ENCODE data around the gene SAG.
A peak's percentile ranks its signal among the peaks of the same experiment; 100 is the strongest.
"Not testable (repeated sequence)": the region's sequence is repeated elsewhere in the genome, so short reads cannot be mapped to it uniquely, and the experiment has no call there.

SAG gene

GRCh38 chr2:233331536-233331935 lies 23.9 kb downstream of the SAG start:
- peak overlapping the region; percentile 60 for H3K4me3 ChIP-seq (ENCODE audit: low read length)
- H3K4me1 ChIP-seq (ENCODE audit: low read length): peaks cover 13% of the 10 kb centered on the region
- no peaks in the 10 kb centered on the region for H3K79me2 ChIP-seq (ENCODE audit: low read length)
- peak overlapping the region; percentile 32 for H3K27ac ChIP-seq (ENCODE audit: low read length)
- no peaks in the 10 kb centered on the region for H3K9me3 ChIP-seq (ENCODE audit: insufficient read depth, low read length)
- H2AFZ ChIP-seq (ENCODE audit: low read depth, low read length): peak overlapping the region; percentile 97
- no peak for TF ChIP-seq CTCF (IDR thresholded peaks at IDR 0.05; ENCODE audit: low read depth, low read length)
- no peak for TF ChIP-seq EZH2phosphoT487 (IDR thresholded peaks at IDR 0.05; ENCODE audit: low read depth)
- no peaks in the 10 kb centered on the region for H4K20me1 ChIP-seq (ENCODE audit: insufficient read depth, low read length)
- peak overlapping the region; percentile 2; the same call in 1 of the 2 replicates for H3K9ac ChIP-seq (ENCODE audit: low read length)
- H3K4me2 ChIP-seq (ENCODE audit: low read length): peak overlapping the region; percentile 82
- H3K36me3 ChIP-seq (replicated peaks; ENCODE audit: low read depth, low read length): no peaks in the 10 kb centered on the region
- no peaks in the 10 kb centered on the region for H3K27me3 ChIP-seq (ENCODE audit: low read depth, low read length)

GRCh38 chr2:233332125-233332524 lies 24.5 kb downstream of the SAG start:
- Histone ChIP-seq H3K4me1 (ENCODE audit: low read length) (peaks cover 13% of the 10 kb centered on the region), H3K9me3 (ENCODE audit: insufficient read depth, low read length) (no peaks in the 10 kb centered on the region), H3K4me3 (ENCODE audit: low read length) (peak overlapping the region; percentile 60; the same call in 1 of the 2 replicates), H3K4me2 (ENCODE audit: low read length) (peak overlapping the region; percentile 82), H4K20me1 (ENCODE audit: insufficient read depth, low read length) (no peaks in the 10 kb centered on the region), H3K9ac (ENCODE audit: low read length) (no peak overlapping the region), H3K79me2 (ENCODE audit: low read length) (no peaks in the 10 kb centered on the region), H2AFZ (ENCODE audit: low read depth, low read length) (peak overlapping the region; percentile 97), H3K36me3 (replicated peaks; ENCODE audit: low read depth, low read length) (no peaks in the 10 kb centered on the region), H3K27me3 (ENCODE audit: low read depth, low read length) (no peaks in the 10 kb centered on the region), H3K27ac (ENCODE audit: low read length) (0 out of 2 replicates have a peak overlapping the region, but pooled peaks have one; percentile 25)
- TF ChIP-seq EZH2phosphoT487 (IDR thresholded peaks at IDR 0.05; ENCODE audit: low read depth) (no peak), CTCF (IDR thresholded peaks at IDR 0.05; ENCODE audit: low read depth, low read length) (no peak)

- H3K9me3 ChIP-seq (ENCODE audit: insufficient read depth, low read length): no peaks in the 10 kb centered on the region
- no peak overlapping the region for H3K4me3 ChIP-seq (ENCODE audit: low read length)
- H4K20me1 ChIP-seq (ENCODE audit: insufficient read depth, low read length): no peaks in the 10 kb centered on the region
- H3K4me1 ChIP-seq (ENCODE audit: low read length): peaks cover 13% of the 10 kb centered on the region
- H3K27me3 ChIP-seq (ENCODE audit: low read depth, low read length): no peaks in the 10 kb centered on the region
- H3K27ac ChIP-seq (ENCODE audit: low read length): no peak overlapping the region
- no peak overlapping the region for H3K9ac ChIP-seq (ENCODE audit: low read length)
- no peaks in the 10 kb centered on the region for H3K79me2 ChIP-seq (ENCODE audit: low read length)
- no peak for TF ChIP-seq CTCF (IDR thresholded peaks at IDR 0.05; ENCODE audit: low read depth, low read length)
- no peak for TF ChIP-seq EZH2phosphoT487 (IDR thresholded peaks at IDR 0.05; ENCODE audit: low read depth)
- no peak overlapping the region for H3K4me2 ChIP-seq (ENCODE audit: low read length)
- no peaks in the 10 kb centered on the region for H3K36me3 ChIP-seq (replicated peaks; ENCODE audit: low read depth, low read length)
- H2AFZ ChIP-seq (ENCODE audit: low read depth, low read length): no peak overlapping the region
Observed at GRCh38 chr2:233334915-233335314, 27.3 kb downstream of the SAG start.

- H2AFZ ChIP-seq (ENCODE audit: low read depth, low read length); H3K9ac ChIP-seq (ENCODE audit: low read length); H3K4me3 ChIP-seq (ENCODE audit: low read length); H3K27ac ChIP-seq (ENCODE audit: low read length); H3K9me3 ChIP-seq (ENCODE audit: insufficient read depth, low read length); H3K79me2 ChIP-seq (ENCODE audit: low read length); H4K20me1 ChIP-seq (ENCODE audit: insufficient read depth, low read length); H3K36me3 ChIP-seq (replicated peaks; ENCODE audit: low read depth, low read length); H3K4me2 ChIP-seq (ENCODE audit: low read length); H3K27me3 ChIP-seq (ENCODE audit: low read depth, low read length): not testable (repeated sequence)
- peaks cover 10% of the 10 kb centered on the region for H3K4me1 ChIP-seq (ENCODE audit: low read length)
Observed at GRCh38 chr2:233336091-233336490, 28.5 kb downstream of the SAG start.

GRCh38 chr2:233336541-233336940 lies 28.9 kb downstream of the SAG start:
- H3K27ac ChIP-seq (ENCODE audit: low read length): no peak overlapping the region
- H2AFZ ChIP-seq (ENCODE audit: low read depth, low read length): no peak overlapping the region
- no peaks in the 10 kb centered on the region for H3K36me3 ChIP-seq (replicated peaks; ENCODE audit: low read depth, low read length)
- TF ChIP-seq EZH2phosphoT487 (IDR thresholded peaks at IDR 0.05; ENCODE audit: low read depth) (no peak), CTCF (IDR thresholded peaks at IDR 0.05; ENCODE audit: low read depth, low read length) (no peak)
- H3K9ac ChIP-seq (ENCODE audit: low read length): no peak overlapping the region
- H4K20me1 ChIP-seq (ENCODE audit: insufficient read depth, low read length): no peaks in the 10 kb centered on the region
- no peaks in the 10 kb centered on the region for H3K79me2 ChIP-seq (ENCODE audit: low read length)
- no peaks in the 10 kb centered on the region for H3K27me3 ChIP-seq (ENCODE audit: low read depth, low read length)
- H3K4me1 ChIP-seq (ENCODE audit: low read length): peaks cover 6% of the 10 kb centered on the region
- H3K9me3 ChIP-seq (ENCODE audit: insufficient read depth, low read length): no peaks in the 10 kb centered on the region
- no peak overlapping the region for H3K4me3 ChIP-seq (ENCODE audit: low read length)
- no peak overlapping the region for H3K4me2 ChIP-seq (ENCODE audit: low read length)
